ENCODE results near the gene BASP1.

Gene BASP1

DNA sequence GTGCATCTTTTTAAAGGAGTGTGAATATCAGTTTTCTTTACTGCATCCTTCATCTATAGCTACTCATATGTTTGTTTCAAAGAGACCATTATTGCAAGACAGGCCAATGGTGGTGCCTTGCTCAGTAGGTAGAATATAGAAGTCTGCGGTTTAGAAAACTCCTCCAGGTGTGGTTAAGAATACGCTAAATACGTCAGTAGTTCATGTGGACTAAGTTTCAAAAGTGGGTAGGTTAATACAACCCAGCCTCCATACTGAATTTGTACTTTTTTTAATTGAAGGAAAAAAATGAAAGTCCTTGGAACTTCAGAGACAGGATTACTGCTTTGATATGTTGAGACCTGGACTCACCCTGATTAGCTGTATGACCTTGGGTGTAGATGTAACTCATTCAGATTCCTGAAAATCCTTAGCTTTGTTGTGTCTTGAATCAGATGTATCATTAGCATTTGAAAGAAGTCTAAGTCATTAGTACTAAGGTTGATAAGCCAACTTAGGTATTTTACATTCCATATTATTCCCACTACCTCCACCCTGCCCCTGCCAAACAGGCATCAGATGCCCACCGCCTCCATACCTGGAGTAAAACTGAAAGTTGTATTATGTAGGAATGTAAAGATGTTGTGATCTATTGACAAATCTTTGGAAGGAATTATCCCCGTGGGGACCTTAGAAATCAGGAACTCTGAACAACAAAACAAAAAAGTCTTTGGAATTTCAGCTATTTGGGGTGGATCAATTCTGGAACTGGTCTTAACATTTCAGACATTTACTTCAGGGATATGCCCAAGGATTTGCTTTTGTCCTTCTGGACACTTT, 6.1 kb downstream of the BASP1 start:
- no peak for DNase-seq (ENCODE audit: low read depth)

GRCh38 chr5:17224858-17225511, 7.6 kb downstream of the BASP1 start:
- peak; percentile 80 for DNase-seq (ENCODE audit: low read depth)

- DNase-seq (ENCODE audit: low read depth): no peak
Observed at GRCh38 chr5:17225520-17225919, 8.1 kb downstream of the BASP1 start.

DNA sequence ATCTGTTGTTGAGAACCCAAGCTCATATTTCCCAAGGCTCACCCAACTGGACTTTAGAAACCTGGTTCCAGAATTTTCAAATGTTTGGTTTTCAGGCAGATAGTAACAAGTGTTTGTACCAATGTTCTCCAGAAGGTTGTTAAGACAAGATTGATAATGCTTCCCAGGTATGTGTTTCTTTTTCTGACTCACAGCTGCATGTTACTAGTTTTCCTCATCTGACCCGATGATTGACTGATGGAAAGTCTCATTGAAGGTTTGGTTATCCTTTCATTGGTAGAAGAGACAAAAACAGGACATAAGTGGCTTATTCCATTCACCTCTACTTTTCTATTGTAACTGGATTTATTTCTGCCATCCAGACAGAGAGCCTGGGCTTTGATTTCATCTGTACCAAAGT, 10.4 kb downstream of the BASP1 start:
- DNase-seq (ENCODE audit: low read depth): no peak

GRCh38 chr5:17228821-17229291, 11.4 kb downstream of the BASP1 start:
- DNase-seq (ENCODE audit: low read depth): no peak

GRCh38 chr5:17229313-17229712, 11.9 kb downstream of the BASP1 start:
- DNase-seq (ENCODE audit: low read depth): no peak

DNA sequence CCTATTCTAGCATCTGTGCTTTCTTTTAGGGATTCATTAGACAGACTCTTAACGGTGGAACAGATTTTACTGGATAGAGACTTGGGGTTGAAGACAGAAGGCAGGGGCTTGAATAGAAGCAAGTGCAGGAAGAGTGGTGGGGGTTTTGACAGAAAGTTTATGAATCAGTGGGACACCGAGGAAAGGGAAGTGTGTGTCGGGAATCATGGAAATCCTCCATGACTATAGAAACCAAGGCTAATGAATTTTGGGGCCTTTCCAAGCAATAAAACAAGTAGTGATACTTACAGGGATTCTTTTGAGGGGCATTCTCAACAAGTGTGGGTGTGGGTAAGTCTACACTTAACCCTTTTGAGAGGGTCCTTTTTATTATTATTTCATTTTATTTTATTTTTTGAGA, 12.8 kb downstream of the BASP1 start:
- no peak for DNase-seq (ENCODE audit: low read depth)

DNA sequence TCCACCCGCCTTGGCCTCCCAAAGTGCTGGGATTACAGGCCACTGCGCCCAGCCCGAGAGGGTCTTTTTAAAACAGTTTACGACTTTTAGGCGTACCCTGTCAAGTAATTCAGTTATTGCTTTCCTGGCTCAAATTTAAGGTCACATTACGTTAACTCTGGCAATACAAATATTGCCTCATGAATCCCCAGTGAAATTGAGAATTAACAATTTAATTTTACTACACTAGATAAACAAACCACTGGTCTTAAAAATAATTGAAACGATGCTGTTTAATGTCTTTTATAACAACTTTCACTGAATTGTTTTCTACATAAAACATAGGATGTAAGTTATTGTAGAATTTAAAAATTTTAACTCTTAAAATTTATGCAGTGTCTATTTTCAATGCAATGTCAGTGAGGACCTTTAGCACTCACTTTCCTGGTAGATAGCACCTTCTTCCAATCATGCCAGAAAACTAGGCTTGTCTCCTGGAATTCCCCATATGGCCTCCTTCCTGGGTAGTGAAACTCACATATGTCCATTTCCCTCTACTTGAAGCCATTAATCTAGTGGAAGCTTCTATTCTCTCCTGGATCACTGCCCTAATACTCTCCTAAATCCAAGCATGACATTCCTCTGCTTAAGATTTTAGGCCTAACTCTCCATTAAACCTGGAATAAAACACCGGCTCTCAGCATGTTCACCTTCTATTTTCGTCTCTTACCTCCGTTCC, 13.5 kb downstream of the BASP1 start:
- DNase-seq (ENCODE audit: low read depth): no peak

GRCh38 chr5:17232405-17232804, 15.0 kb downstream of the BASP1 start:
- DNase-seq (ENCODE audit: low read depth): no peak

- peak; percentile 36 for DNase-seq (ENCODE audit: low read depth)
Observed at GRCh38 chr5:17233488-17233887, 16.1 kb downstream of the BASP1 start.

GRCh38 chr5:17234374-17234773, 16.9 kb downstream of the BASP1 start:
- no peak for DNase-seq (ENCODE audit: low read depth)

DNA sequence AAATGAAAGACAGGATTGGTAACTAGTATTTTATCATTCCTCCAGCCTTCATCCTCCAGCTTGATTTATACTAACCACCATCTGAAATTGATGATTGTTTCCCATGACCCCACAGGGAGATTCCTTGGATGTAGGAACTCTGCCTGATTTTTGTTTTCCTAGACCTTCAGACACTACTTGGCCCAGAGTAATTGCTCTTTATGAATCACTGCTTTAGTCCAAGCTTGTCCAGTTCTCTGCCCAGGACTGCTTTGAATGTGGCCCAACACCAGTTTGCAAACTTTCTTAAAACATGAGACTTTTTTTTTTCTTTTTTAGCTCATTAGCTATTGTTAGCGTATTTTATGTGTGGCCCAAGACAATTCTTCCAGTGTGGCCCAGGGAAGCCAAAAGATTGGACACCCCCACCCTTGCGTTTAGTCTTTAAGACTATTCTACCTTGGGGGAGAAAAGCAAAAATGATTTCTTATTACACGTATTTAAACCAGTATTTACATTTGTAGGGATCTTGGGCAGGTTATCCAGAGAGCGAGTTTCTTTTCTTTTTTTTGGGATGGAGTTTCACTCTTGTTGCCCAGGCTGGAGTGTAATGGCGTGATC, 18.4 kb downstream of the BASP1 start:
- DNase-seq (ENCODE audit: low read depth): peak; percentile 37

- peak; percentile 96 for DNase-seq (ENCODE audit: low read depth)
Observed at GRCh38 chr5:17238521-17239041, 21.1 kb downstream of the BASP1 start.

GRCh38 chr5:17239953-17240352, 22.5 kb downstream of the BASP1 start:
- DNase-seq (ENCODE audit: low read depth): no peak

- DNase-seq (ENCODE audit: low read depth): no peak
Observed at GRCh38 chr5:17240487-17240886, 23.1 kb downstream of the BASP1 start.

- DNase-seq (ENCODE audit: low read depth): no peak
Observed at GRCh38 chr5:17241635-17242034, 24.2 kb downstream of the BASP1 start.

- no peak for DNase-seq (ENCODE audit: low read depth)
Observed at GRCh38 chr5:17243287-17244063, 26.0 kb downstream of the BASP1 start.

GRCh38 chr5:17249029-17249634, 31.7 kb downstream of the BASP1 start:
- peak; percentile 99 for DNase-seq (ENCODE audit: low read depth)

GRCh38 chr5:17249841-17250240, 32.4 kb downstream of the BASP1 start:
- peak; percentile 26 for DNase-seq (ENCODE audit: low read depth)

- DNase-seq (ENCODE audit: low read depth): peak; percentile 77
Observed at GRCh38 chr5:17252543-17252942, 35.1 kb downstream of the BASP1 start.

DNA sequence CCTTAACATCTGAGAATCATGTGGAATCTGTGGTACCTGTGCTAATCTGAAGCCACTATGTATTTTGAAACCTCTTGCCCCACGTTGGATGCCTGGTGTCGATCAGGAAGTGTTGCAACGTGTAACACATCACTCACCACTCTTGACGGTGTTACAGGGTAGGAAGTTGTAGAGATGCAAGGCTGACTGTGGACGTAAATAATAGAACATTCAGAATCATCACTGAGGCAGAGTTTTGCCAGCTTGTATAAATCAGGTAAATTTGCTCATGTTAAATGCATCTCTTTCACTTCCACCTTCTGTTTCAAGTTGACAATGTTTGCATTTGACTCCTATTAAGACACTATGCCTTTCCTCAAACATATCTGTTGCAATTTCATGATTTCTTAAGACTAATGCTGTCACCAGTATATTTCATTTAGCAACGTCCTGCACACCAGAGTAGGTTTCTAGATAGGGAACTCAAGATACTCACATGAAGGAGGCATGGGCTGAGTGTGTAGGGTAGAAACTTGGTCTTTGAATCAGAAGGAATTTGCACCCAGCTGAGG, 38.1 kb downstream of the BASP1 start:
- DNase-seq (ENCODE audit: low read depth): peak; percentile 48

Measured in ELR (cell line).